ENCODE results near the gene STOX2. TPM values are rescaled to one million over a fixed set of nuclear protein-coding genes. Genes with fewer than 3 reads are reported as not detected.

The STOX2 gene
- total and polyA plus RNA-seq, 2 of the 8 experiments (the other 6 are each of a cell fraction or from before 2014, with no cell fraction given), result 5.5 to 20.0 TPM

GRCh38 chr4:183926950-183927349 is 21.8 kb downstream of the STOX2 start:
- H2BK5ac ChIP-seq (ENCODE audit: low read depth, low read length), result no peak overlapping the region
- no peak overlapping the region for H2AFZ ChIP-seq (ENCODE audit: low read length)
- H3K14ac ChIP-seq (ENCODE audit: insufficient read length), result no peak overlapping the region
- H2BK20ac ChIP-seq (ENCODE audit: low read length), result no peak overlapping the region
- H3K27ac ChIP-seq (ENCODE audit: low read depth, low read length), result no peak overlapping the region
- no peak overlapping the region for H3K4me3 ChIP-seq (ENCODE audit: extremely low read depth in 1 of 4, insufficient read depth in 2 of 4, low read depth in 3 of 4, low read length in 4 of 4)
- WGBS, 2 experiments (ENCODE audit: extremely low coverage in 1 of 2, insufficient coverage in 1 of 2, insufficient read length in 1 of 2, insufficient replicate concordance in 2 of 2, low coverage in 1 of 2, low lambda C conversion rate in 2 of 2, missing lambda C conversion rate in 1 of 2), result 92% methylated on average over 5 of the region's 5 CpGs; no CpG with 5 or more reads in 1 of the 2 experiments
- FAIRE-seq (no peak), DNase-seq (ENCODE audit: low read depth in 1 of 2, low spot score in 2 of 2) (no peak)
- H2AK5ac ChIP-seq (ENCODE audit: low read depth, low read length), result no peak overlapping the region
- no peaks in the 10 kb centered on the region for H3K9me3 ChIP-seq (ENCODE audit: insufficient read depth in 2 of 2, low read depth in 1 of 2, low read length in 1 of 2)
- H3K23me2 ChIP-seq (ENCODE audit: low read depth, low read length), result no peaks in the 10 kb centered on the region
- peaks cover 0 to 7% of the 10 kb centered on the region in 2 experiments; a peak in 2 of 4 replicates for H3K79me2 ChIP-seq (ENCODE audit: control insufficient read depth in 1 of 2, insufficient read depth in 2 of 2, low read length in 2 of 2)
- no peaks in the 10 kb centered on the region for H3K27me3 ChIP-seq (replicated peaks in 1 of 4; ENCODE audit: control insufficient read depth in 3 of 4, extremely low read depth in 1 of 4, insufficient read depth in 3 of 4, low read length in 3 of 4)
- H2BK15ac ChIP-seq (ENCODE audit: low read length), result no peak overlapping the region
- no peak overlapping the region for H4K91ac ChIP-seq (replicated peaks; ENCODE audit: insufficient read length, low read length)
- H3K9ac ChIP-seq (replicated peaks in 1 of 4; ENCODE audit: extremely low read depth in 1 of 4, low read depth in 3 of 4, low read length in 3 of 4), result no peak overlapping the region
- no peak overlapping the region for H4K5ac ChIP-seq (ENCODE audit: insufficient read length, low read depth, low read length)
- H2BK12ac ChIP-seq (ENCODE audit: low read depth, low read length), result no peak overlapping the region
- no peaks in the 10 kb centered on the region for H3K36me3 ChIP-seq (ENCODE audit: control insufficient read depth in 2 of 4, insufficient read depth in 4 of 4, low read length in 3 of 4)
- no peak overlapping the region for H3K56ac ChIP-seq (replicated peaks; ENCODE audit: insufficient read length, low read depth, low read length)
- no peak overlapping the region for H2BK120ac ChIP-seq (replicated peaks; ENCODE audit: low read depth, low read length)
- POLR2A ChIA-PET (ENCODE audit: partially characterized antibody), result no interaction called here
- peaks cover 2% of the 10 kb centered on the region for H3K79me1 ChIP-seq (ENCODE audit: low read depth, low read length)
- H3K4me1 ChIP-seq (replicated peaks in 1 of 4; ENCODE audit: control insufficient read depth in 3 of 4, insufficient read depth in 4 of 4, low read length in 3 of 4), result peaks cover 0 to 1% (median 0%) of the 10 kb centered on the region in 4 experiments; a peak in 3 of 7 replicates
- no peak overlapping the region for H3K4ac ChIP-seq (replicated peaks; ENCODE audit: insufficient read length, low read depth, low read length)
- CTCF ChIA-PET (ENCODE audit: partially characterized antibody), result interaction anchor here (0.7 kb wide), 1 partner anchor 16 kb away, joined by 3 read pairs; no protein-coding TSS in a partner anchor
- H3K4me2 ChIP-seq (ENCODE audit: insufficient read depth in 1 of 2, low read depth in 2 of 2, low read length in 2 of 2), result no peak overlapping the region
- no peaks in the 10 kb centered on the region for H4K20me1 ChIP-seq (replicated peaks in 1 of 2; ENCODE audit: control insufficient read depth in 1 of 2, insufficient read depth in 2 of 2, low read length in 2 of 2)
- H3K23ac ChIP-seq (ENCODE audit: insufficient read length), result no peak overlapping the region
- H4K8ac ChIP-seq (ENCODE audit: extremely low read depth, insufficient read depth, low read length), result no peak overlapping the region
- H3K18ac ChIP-seq (ENCODE audit: extremely low read depth, low read length), result no peak overlapping the region
- TF ChIP-seq KDM1A (IDR thresholded peaks at IDR 0.05; ENCODE audit: borderline replicate concordance, low read length) (no peak), HDAC6 (IDR thresholded peaks at IDR 0.05; ENCODE audit: low read depth, low read length) (no peak), SP4 (IDR thresholded peaks at IDR 0.05; ENCODE audit: low read length) (no peak), CHD2 (IDR thresholded peaks at IDR 0.05; ENCODE audit: low read length) (no peak), PHF8 (conservative IDR thresholded peaks at IDR 0.05; ENCODE audit: low read depth, low read length) (no peak), CEBPB (IDR thresholded peaks at IDR 0.05; ENCODE audit: low read depth, low read length) (no peak), TCF12 (IDR thresholded peaks at IDR 0.05; ENCODE audit: low read depth, low read length) (no peak), GABPA (IDR thresholded peaks at IDR 0.05; ENCODE audit: borderline replicate concordance, insufficient read depth, low read length) (no peak), TEAD4 (IDR thresholded peaks at IDR 0.05; ENCODE audit: low read depth, low read length) (no peak), JUND (IDR thresholded peaks at IDR 0.05; ENCODE audit: low read length) (no peak), CTCF (IDR thresholded peaks at IDR 0.05; ENCODE audit: control extremely low read depth in 1 of 3, insufficient read depth in 1 of 3, low read depth in 1 of 3, low read length in 3 of 3) (no peak), EP300 (IDR thresholded peaks at IDR 0.05; ENCODE audit: borderline replicate concordance in 1 of 2, low read depth in 2 of 2, low read length in 2 of 2) (no peak)
